Motor neuron (in vitro differentiated cells): ENCODE measurements around the gene PRLR. TPM values are rescaled to one million over a fixed set of nuclear protein-coding genes. Genes with fewer than 3 reads are reported as not detected.

Experiments
- ATAC-seq, 8 experiments: fragments of 200-7000 bp; cut with Tn5 transposase; replicated peaks in 6 of 8; 2 replicates each; pipeline ENCODE4 v1.8.0; 2021; ENCODE audit warnings: mild to moderate bottlenecking in 8 of 8, moderate library complexity in 8 of 8
- H3K27ac ChIP-seq, 2 donors: fragments of 250-450 bp; sonication (Bioruptor Pico); 2 replicates each; pipeline ENCODE4 v1.9.0; 2021; ENCODE audit warnings: antibody characterized with exemption in 2 of 2, mild to moderate bottlenecking in 2 of 2, moderate library complexity in 1 of 2
- H3K4me1 ChIP-seq, 2 donors: fragments of 250-450 bp; sonication (Bioruptor Pico); replicated peaks in 1 of 2; 2 replicates each; pipeline ENCODE4 v1.6.1; 2021; ENCODE audit warnings: antibody characterized with exemption in 2 of 2, mild to moderate bottlenecking in 2 of 2, moderate library complexity in 1 of 2
- H3K4me3 ChIP-seq, 5 donors: fragments of 250-450 bp; sonication (Bioruptor Pico); 2 replicates each; pipeline ENCODE4 v1.9.0; 2021; ENCODE audit warnings: antibody characterized with exemption in 5 of 5, mild to moderate bottlenecking in 5 of 5, moderate library complexity in 4 of 5
- WGBS, 10 experiments: fragments of 450-650 bp; shearing (Covaris generic); methylation state at CpG; one replicate each; pipeline ENCODE4 v1.0.0; 2022; 5-methylcytosine and 5-hydroxymethylcytosine counted together
- in situ Hi-C, 9 experiments: fragments of 400-800 bp; cut with MboI; loops; one replicate each; pipeline ENCODE4 v1.15.0; 2021; ENCODE audit warnings: low sequenced_read_pairs in 9 of 9, low pct_unique_long_range_greater_than_20kb in 2 of 9; ENCODE audit not compliant: unreplicated experiment in 9 of 9
- total RNA-seq, 8 experiments: library from RNA; unstranded; fragments of 300-600 nt; gene quantifications; 2 replicates each; pipeline versions ENCODE4 v1.2.3 to v1.2.4, GENCODE V29; 2022

Gene PRLR
- total RNA-seq, 8 experiments from 2014 or later: 0.22 to 6.6 (median 1.2) TPM

DNA sequence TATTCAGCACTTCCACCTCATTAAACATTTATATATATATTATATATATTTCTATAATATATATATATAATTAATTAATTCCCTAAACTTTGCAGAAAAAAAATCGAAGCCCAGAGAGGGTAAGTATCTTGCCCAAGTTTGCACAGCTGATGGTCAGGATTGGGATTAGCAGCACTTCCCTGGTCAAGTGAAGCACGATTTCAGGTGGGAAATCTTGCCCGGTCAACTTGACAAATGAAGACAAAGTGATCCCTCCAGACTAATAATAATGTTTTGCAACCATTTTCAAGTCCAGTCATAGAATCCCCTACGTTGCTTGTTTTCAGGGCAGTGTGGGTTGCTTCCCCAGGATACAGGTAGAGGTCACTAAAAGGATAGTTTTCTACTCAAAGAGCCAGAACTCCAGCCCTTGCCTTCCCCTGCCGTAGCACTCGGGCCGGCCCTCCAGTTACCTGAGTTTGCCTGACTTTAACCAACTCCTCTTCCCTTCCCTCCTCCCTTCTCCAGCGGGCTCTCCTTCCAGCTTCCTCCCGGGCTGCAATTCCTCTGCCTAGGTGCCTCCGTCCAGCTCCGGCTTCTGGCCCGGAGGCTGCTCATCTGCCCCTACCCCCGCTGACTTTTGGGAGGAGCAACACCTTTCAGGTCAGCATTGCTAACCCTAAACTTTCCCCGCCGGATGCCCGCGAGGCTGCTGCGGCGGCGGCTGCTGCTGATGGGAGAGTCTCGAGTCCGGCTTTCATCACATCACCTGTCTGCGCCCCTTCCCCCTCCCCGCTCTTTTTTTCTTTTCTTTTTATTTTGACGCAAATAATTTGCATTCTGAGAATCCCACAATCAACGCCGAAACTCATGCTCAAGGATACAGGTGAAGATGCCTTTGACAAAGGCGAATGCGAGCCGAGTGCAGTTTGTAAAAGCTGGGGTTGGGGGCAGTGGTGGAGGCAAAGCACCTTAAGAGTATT, 930 bp downstream of the PRLR start:
- peak; percentile 25 to 74 (median 57) for ATAC-seq
- peak overlapping the region; percentile 30 to 36 (median 32) for H3K4me3 ChIP-seq
- H3K27ac ChIP-seq: no peak overlapping the region
- in situ Hi-C loops: loop anchor here in 1 of 9 experiments (25.0 kb wide), 1 partner anchor 358 kb away; no protein-coding TSS in a partner anchor
- 0 to 33% (median 14%) methylated on average over 1 to 27 of the region's 30 CpGs; no CpG with 5 or more reads in 1 of the 10 experiments for WGBS, 10 experiments
- no peaks in the 10 kb centered on the region for H3K4me1 ChIP-seq

DNA sequence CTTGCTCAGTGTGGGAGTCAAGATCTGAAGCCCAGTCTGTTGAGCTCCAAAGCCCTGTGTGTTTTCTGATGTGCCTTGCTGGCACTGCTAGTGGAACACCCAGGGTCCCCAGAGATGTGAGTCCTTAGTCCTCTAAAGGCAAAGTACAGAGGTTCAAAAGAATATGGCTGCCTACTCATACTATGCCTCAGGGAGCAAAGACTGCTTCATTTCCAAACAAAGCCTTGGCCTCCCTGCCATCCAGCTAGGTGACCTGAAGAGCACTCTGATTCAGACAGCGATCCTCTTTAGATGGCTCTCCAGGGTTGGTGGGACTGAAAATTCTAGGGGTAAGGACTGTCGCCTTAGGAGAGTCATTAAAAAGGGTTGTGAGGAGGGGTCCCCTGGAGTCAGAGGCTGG, 2.0 kb downstream of the PRLR start:
- WGBS, 10 experiments: 40 to 100% (median 100%) methylated on average over 1 to 2 of the region's 2 CpGs; no CpG with 5 or more reads in 7 of the 10 experiments
- no peak overlapping the region for H3K4me3 ChIP-seq
- ATAC-seq: no peak
- no peak overlapping the region for H3K27ac ChIP-seq
- H3K4me1 ChIP-seq: no peaks in the 10 kb centered on the region
- in situ Hi-C loops: loop anchor here in 1 of 9 experiments (25.0 kb wide), 1 partner anchor 359 kb away; no protein-coding TSS in a partner anchor

DNA sequence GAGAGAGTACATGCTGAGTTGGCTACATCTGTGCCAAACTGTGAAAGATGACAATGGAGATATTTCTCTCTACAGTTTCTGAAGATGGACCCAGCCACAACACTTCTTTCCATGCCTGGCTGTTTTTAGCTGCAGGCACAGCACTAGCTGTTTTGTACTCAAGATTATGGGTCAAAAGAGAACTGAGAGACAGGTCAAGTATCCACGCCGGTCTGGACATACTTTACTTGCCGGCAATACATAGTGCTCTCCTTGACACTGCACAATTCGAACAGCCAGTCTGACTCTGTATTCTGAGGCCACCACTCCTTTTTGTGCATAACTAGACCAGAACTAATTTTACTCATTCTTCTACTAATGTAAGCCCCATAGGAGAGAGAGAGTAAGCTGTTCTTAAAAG, 2.6 kb downstream of the PRLR start:
- Histone ChIP-seq H3K4me1 (no peaks in the 10 kb centered on the region), H3K27ac (no peak overlapping the region), H3K4me3 (no peak overlapping the region)
- no peak for ATAC-seq
- 30 to 83% (median 78%) methylated on average over 1 to 4 of the region's 4 CpGs; no CpG with 5 or more reads in 3 of the 10 experiments for WGBS, 10 experiments
- in situ Hi-C loops: loop anchor here in 1 of 9 experiments (25.0 kb wide), 1 partner anchor 360 kb away; no protein-coding TSS in a partner anchor

DNA sequence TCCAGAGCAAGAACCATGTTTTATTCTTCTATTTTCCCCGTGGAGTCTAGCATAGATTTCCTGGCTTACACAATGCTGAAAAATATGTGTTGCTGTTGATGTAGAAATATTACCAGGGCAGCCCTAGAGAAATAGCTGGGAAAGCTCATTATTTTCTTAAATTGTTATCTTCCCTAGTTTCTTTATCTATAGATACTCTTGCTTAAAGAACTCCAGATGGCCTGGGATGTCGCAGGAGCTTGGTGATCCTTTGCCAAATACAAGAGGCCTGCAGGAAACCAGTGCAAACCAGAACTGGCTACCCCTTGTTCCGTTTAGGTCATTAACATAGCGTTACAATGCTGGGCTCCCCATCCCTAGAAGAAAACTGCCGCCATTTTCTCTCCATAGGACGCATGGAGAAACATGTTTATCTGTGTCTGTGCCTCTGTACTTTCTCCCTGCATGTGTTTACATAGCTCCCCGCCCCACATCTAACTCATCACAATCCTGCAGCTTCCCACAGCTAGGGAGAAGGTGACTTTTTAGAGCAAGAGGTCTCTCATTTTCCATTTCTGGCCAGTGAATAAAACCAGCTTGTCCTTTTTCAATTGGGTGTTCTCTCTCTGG, 6.4 kb downstream of the PRLR start:
- no peak overlapping the region for H3K27ac ChIP-seq

DNA sequence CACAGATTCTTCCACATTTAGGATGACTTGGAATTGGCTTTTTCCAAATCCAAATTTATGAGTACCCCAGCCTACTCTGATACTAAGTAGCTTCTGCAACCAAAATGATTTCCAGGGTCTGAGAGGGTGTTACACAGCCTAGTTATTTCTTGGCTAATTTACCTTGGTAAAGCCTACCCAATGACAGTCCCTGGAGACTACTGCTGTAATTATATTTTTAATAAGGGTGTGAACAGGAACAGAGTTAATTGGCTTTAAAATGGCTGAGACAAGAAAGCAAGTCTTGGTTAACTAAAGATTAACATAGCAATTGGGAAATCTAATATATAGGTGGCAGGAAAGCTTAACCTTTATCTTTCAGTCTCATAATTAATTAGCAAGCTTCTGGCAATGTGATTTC, 9.3 kb downstream of the PRLR start:
- H3K27ac ChIP-seq: no peak overlapping the region
- in situ Hi-C loops: no loop called here
- no peaks in the 10 kb centered on the region for H3K4me1 ChIP-seq
- no peak overlapping the region for H3K4me3 ChIP-seq
- ATAC-seq: no peak

More for the DNA sequence above, 6.4 kb downstream of the PRLR start:
- in situ Hi-C loops: no loop called here
- ATAC-seq: peak in 3 of 8 experiments; percentile 14 to 29 (median 18)
- 25 to 100% (median 84%) methylated on average over 1 to 7 of the region's 7 CpGs; no CpG with 5 or more reads in 1 of the 10 experiments for WGBS, 10 experiments
- H3K4me1 ChIP-seq: no peaks in the 10 kb centered on the region
- no peak overlapping the region for H3K4me3 ChIP-seq

DNA sequence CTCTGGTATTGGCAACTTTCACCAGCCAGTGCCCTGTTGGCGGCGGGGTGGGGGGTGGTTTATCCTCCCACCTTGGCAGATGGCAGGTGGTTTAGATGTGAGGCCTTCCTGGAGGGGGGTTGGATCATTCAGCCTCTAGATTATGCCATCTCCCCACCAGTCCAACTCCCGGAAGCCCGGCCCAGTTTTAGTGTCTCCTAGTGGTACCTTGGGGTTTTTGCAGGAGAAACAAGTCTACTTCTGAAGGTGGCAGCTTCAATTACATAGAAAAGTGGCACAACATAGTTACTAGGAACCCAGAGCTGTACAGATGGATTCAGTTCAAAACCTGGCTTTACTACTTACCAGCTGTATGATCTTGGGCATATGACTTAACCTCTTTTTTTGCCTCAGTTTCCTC, 11.3 kb downstream of the PRLR start:
- 90 to 100% (median 100%) methylated on average over 2 to 4 of the region's 4 CpGs; no CpG with 5 or more reads in 5 of the 10 experiments for WGBS, 10 experiments
- Histone ChIP-seq H3K4me3 (no peak overlapping the region), H3K27ac (no peak overlapping the region), H3K4me1 (no peaks in the 10 kb centered on the region)
- in situ Hi-C loops: no loop called here
- no peak for ATAC-seq

DNA sequence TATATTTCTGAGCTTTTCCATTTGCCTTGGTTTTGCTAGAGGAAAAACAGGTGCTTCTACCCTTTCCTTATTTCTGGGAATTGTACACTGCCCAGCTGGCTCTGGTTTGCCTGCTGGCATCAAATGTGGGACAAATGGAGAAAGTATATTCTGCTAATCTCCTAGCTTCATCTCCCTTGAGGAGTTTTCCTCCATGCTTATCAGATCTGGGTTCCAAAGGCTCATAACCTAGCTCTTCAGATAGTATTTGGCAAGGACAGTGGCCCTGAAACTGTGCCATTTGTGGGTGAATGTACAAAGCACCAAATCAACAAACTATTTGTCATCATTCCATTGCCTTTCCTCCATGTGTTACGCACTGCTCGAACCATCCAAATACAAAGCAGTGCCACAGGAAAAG, 16.2 kb downstream of the PRLR start:
- Histone ChIP-seq H3K27ac (no peak overlapping the region), H3K4me3 (no peak overlapping the region), H3K4me1 (no peaks in the 10 kb centered on the region)
- no peak for ATAC-seq
- in situ Hi-C loops: no loop called here
- WGBS, 10 experiments: 70 to 100% (median 96%) methylated on average over 1 to 2 of the region's 2 CpGs; no CpG with 5 or more reads in 4 of the 10 experiments

DNA sequence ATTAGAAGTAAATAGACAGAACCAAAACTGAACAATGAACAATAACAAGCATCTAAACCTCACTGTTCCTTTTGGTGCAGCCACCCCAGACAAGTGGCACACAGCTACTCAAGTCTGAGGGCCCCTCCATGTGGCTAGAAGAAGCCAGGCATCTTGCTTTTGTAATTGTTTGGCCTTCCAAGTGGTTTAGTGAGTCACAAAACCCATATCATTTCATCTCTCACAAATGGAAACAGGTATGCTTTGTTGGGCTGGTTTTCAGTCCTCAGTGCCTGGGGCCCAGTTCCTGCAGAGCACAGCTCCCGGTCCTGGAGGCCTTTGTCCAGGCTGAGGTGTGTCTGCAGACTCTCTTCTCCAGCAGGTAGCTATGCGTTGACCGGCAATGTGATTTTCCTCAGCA, 16.7 kb downstream of the PRLR start:
- Histone ChIP-seq H3K4me3 (no peak overlapping the region), H3K4me1 (no peaks in the 10 kb centered on the region), H3K27ac (no peak overlapping the region)
- no peak for ATAC-seq
- WGBS, 10 experiments: 78 to 100% (median 94%) methylated on average over 1 to 3 of the region's 3 CpGs; no CpG with 5 or more reads in 5 of the 10 experiments
- in situ Hi-C loops: no loop called here

DNA sequence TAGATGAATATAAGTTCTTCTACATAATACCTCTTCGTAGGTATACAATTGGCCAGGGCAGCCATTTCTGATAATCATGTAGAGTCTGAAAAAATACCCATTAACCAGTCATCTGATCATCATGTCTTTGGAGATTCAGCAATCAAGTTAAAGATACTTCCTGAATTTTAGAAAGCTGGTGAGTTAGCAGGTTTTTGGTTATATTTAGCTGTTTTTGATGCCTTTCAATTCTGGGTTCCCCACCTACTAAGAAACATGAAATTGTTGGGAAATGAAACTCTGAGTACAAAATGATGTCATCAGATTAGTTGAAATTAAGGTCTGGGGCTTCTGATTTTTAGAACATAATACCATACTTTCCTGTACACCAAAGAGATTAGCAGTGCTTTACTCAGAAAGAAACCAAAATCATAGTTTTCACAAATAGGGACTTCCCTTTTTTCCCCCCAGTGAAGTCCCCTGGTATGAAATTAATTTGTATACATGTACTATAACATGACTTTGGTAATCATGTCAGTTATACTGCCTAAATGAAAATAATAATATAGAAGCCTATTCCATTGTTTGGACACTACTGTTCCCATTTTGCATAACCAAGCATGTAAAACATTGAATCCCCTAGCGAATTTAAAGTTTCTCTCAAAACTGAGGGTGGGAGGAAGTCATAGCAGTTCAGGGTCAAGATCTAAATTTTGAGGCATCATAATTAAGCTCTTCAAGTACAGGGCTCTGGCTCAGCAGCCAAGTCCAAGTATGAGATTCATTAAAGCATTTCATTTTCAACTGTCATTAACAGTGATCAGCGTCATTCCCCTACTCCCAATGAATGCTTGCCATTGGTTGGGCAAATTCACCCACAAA, 17.9 kb downstream of the PRLR start:
- in situ Hi-C loops: no loop called here
- Histone ChIP-seq H3K27ac (no peak overlapping the region), H3K4me1 (no peaks in the 10 kb centered on the region), H3K4me3 (no peak overlapping the region)
- WGBS, 10 experiments: 28 to 73% (median 67%) methylated on average over 1 to 3 of the region's 3 CpGs
- ATAC-seq: no peak

DNA sequence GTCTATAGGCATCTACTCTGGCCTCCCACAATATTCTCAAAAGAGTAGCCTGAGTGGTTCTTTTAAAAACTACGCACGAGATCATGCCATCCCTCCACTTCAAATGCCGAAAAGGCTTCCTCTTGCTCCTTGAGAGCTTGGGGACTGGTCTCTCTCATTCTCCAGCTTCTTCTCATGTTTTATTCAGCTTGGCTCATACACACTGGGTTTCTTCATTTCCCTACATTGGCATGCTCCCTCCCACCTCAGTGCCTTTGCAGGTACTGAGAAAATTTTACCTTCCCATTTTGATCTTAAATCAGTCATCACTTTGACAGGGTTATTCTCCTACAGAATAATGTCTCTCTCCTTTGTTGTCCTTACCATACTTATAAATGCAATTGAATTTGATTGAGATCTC, 20.4 kb downstream of the PRLR start:
- Histone ChIP-seq H3K4me3 (no peak overlapping the region), H3K4me1 (no peaks in the 10 kb centered on the region), H3K27ac (no peak overlapping the region)
- no peak for ATAC-seq
- 79 to 100% (median 90%) methylated on average over 2 to 3 of the region's 3 CpGs; no CpG with 5 or more reads in 3 of the 10 experiments for WGBS, 10 experiments
- in situ Hi-C loops: no loop called here

DNA sequence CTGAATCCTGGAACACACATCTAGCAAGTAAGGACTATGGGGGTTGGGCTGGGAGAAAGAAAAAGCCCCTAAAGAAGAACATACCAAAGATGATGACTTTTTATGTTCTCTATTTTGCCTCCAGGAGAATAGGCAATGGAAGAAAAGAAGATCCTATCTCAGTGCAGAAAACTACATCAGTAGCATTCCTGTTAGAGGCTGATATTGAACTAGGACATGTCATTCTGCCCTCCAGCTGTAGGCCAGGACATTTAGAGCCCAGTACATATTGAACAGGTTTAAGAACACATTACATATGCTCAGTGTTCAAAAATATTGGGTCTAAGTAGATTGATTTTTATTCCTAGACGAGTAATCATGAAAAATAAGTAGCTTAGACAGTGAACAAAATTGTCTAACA, 24.7 kb downstream of the PRLR start:
- in situ Hi-C loops: no loop called here
- no peak overlapping the region for H3K4me3 ChIP-seq
- ATAC-seq: no peak
- H3K27ac ChIP-seq: no peak overlapping the region
- H3K4me1 ChIP-seq: no peaks in the 10 kb centered on the region
- WGBS, 10 experiments: 38 to 86% (median 63%) methylated on average over 1 of the region's 1 CpG; no CpG with 5 or more reads in 3 of the 10 experiments

DNA sequence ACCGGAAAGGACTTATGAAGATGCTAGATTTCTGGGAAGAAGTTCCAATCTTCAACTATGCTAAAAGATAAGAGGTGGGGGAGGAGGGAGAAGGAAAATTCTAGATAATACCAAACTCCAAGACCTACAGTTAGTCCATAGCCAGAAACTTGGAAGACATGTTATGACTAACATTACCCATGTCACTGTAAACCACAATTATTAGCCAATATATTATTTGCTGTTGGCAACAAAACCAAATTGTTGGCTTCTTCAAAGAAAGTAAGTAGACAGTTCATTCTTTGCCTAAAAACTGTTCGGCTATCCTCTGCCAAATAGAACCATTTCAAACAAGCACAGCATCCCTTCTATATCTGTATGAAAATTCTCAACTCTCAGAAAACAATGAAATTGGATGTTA, 25.1 kb downstream of the PRLR start:
- Histone ChIP-seq H3K27ac (no peak overlapping the region), H3K4me3 (no peak overlapping the region), H3K4me1 (no peaks in the 10 kb centered on the region)
- no peak for ATAC-seq
- WGBS, 10 experiments: 71 to 100% (median 87%) methylated on average over 1 to 2 of the region's 2 CpGs; no CpG with 5 or more reads in 3 of the 10 experiments
- in situ Hi-C loops: no loop called here
